Measurements from ENCODE around the gene LMNA. TPM values are rescaled to one million over a fixed set of nuclear protein-coding genes. Genes with fewer than 3 reads are reported as not detected.

LMNA gene
- total RNA-seq, 1 experiment from 2014 or later, result 51.0 TPM

- WGBS (ENCODE audit: extremely low coverage, insufficient read length, low lambda C conversion rate), result no CpG with 5 or more reads among the region's 3 CpGs
- Histone ChIP-seq H2BK12ac (ENCODE audit: insufficient read length, low read depth, low read length) (no peak overlapping the region), H2AFZ (ENCODE audit: low read length) (no peak overlapping the region), H4K91ac (ENCODE audit: insufficient read length, low read depth, low read length) (no peak overlapping the region), H2BK120ac (ENCODE audit: low read depth, low read length, poor library complexity, severe bottlenecking) (no peak overlapping the region), H3K4me2 (ENCODE audit: insufficient read depth, insufficient read length, low read length) (no peak overlapping the region), H4K8ac (replicated peaks; ENCODE audit: insufficient read length, low read depth, low read length) (no peak overlapping the region), H3K9ac (ENCODE audit: extremely low read depth, insufficient read length, low read length) (no peak overlapping the region), H2BK5ac (ENCODE audit: insufficient read length, low read length) (no peak overlapping the region), H3K4me1 (ENCODE audit: insufficient read depth, low read length) (no peaks in the 10 kb centered on the region), H3K79me1 (ENCODE audit: insufficient read depth, low read depth, low read length, poor library complexity, severe bottlenecking) (no peaks in the 10 kb centered on the region), H3T11ph (ENCODE audit: low read length) (no peak overlapping the region), H3K18ac (ENCODE audit: insufficient read length, low read depth, low read length) (no peak overlapping the region), H3K14ac (ENCODE audit: insufficient read depth, low read length) (no peak overlapping the region), H3K9me3 (ENCODE audit: control insufficient read depth, low read depth, low read length) (no peaks in the 10 kb centered on the region), H3K79me2 (ENCODE audit: insufficient read depth, low read length) (no peaks in the 10 kb centered on the region), H3K27me3 (ENCODE audit: insufficient read depth, low read length) (no peaks in the 10 kb centered on the region), H3K23ac (ENCODE audit: insufficient read length, low read depth, low read length) (no peak overlapping the region), H4K5ac (ENCODE audit: insufficient read length, low read depth, low read length) (no peak overlapping the region), H3K23me2 (ENCODE audit: insufficient read length, low read depth, low read length, poor library complexity, severe bottlenecking) (peaks cover 4% of the 10 kb centered on the region), H2AK5ac (ENCODE audit: insufficient read length, low read length) (no peak overlapping the region), H3K56ac (ENCODE audit: insufficient read length, low read depth, low read length) (no peak overlapping the region), H2BK15ac (ENCODE audit: low read depth, low read length) (no peak overlapping the region), H3K27ac (ENCODE audit: insufficient read length, low read depth, low read length) (no peak overlapping the region), H2BK20ac (ENCODE audit: low read depth, low read length, poor library complexity, severe bottlenecking) (no peak overlapping the region), H4K20me1 (ENCODE audit: control insufficient read depth, insufficient read depth, insufficient read length) (no peaks in the 10 kb centered on the region), H3K4ac (ENCODE audit: low read depth, low read length) (no peak overlapping the region)
- no peak for DNase-seq
- H3K27me3 Mint-ChIP-seq (ENCODE audit: low read depth), result peaks cover 1% of the 10 kb centered on the region
- H3K9me3 Mint-ChIP-seq, result no peaks in the 10 kb centered on the region; a peak in 1 of 5 replicates
- no peak for TF ChIP-seq CTCF (conservative IDR thresholded peaks at IDR 0.05)
- H3K4me1 Mint-ChIP-seq, result peaks cover 39 to 60% of the 10 kb centered on the region in 2 experiments
- H3K36me3 Mint-ChIP-seq (ENCODE audit: insufficient read depth in 1 of 3, low read depth in 3 of 3), result peaks cover 4 to 23% (median 18%) of the 10 kb centered on the region in 3 experiments; a peak in 6 of 7 replicates
- no peak overlapping the region for H3K4me3 Mint-ChIP-seq
- H3K27ac Mint-ChIP-seq, result no peak overlapping the region
These were observed 49.3 kb upstream of the LMNA start for GRCh38 chr1:156065212-156065611.

Measured in H9 (cell line).